ENCODE measurements around the gene MLLT3.
"Not testable (repeated sequence)": the region's sequence is repeated elsewhere in the genome, so short reads cannot be mapped to it uniquely, and the experiment has no call there.

MLLT3 gene

GRCh38 chr9:20593537-20593936 is 28.8 kb downstream of the MLLT3 start:
- no peak for DNase-seq

GRCh38 chr9:20593105-20593504 is 29.2 kb downstream of the MLLT3 start:
- no peak for DNase-seq

- DNase-seq, result no peak
These were observed 29.6 kb downstream of the MLLT3 start for GRCh38 chr9:20592673-20593072.

- DNase-seq, result no peak
These were observed 31.1 kb downstream of the MLLT3 start for GRCh38 chr9:20591223-20591622.

GRCh38 chr9:20584968-20585643 is 37.2 kb downstream of the MLLT3 start:
- no peak for DNase-seq

GRCh38 chr9:20583088-20583487 is 39.2 kb downstream of the MLLT3 start:
- DNase-seq, result not testable (repeated sequence)

- DNase-seq, result no peak
These were observed 40.1 kb downstream of the MLLT3 start for GRCh38 chr9:20582150-20582549.

GRCh38 chr9:20580673-20581072 is 41.6 kb downstream of the MLLT3 start:
- no peak for DNase-seq

GRCh38 chr9:20579524-20580314 is 42.6 kb downstream of the MLLT3 start:
- no peak for DNase-seq

- no peak for DNase-seq
These were observed 49.3 kb downstream of the MLLT3 start for GRCh38 chr9:20573023-20573422.

GRCh38 chr9:20570756-20571155 is 51.5 kb downstream of the MLLT3 start:
- DNase-seq, result no peak

- DNase-seq, result no peak
These were observed 52.2 kb downstream of the MLLT3 start for GRCh38 chr9:20570087-20570486.

GRCh38 chr9:20569525-20569924 is 52.8 kb downstream of the MLLT3 start:
- no peak for DNase-seq

GRCh38 chr9:20568400-20568799 is 53.9 kb downstream of the MLLT3 start:
- no peak for DNase-seq

GRCh38 chr9:20566401-20566800 is 55.9 kb downstream of the MLLT3 start:
- DNase-seq, result no peak

- no peak for DNase-seq
These were observed 57.6 kb downstream of the MLLT3 start for GRCh38 chr9:20564650-20565049.

- no peak for DNase-seq
These were observed 58.4 kb downstream of the MLLT3 start for GRCh38 chr9:20563917-20564316.

GRCh38 chr9:20562051-20562450 is 60.2 kb downstream of the MLLT3 start:
- DNase-seq, result no peak

GRCh38 chr9:20561531-20561930 is 60.8 kb downstream of the MLLT3 start:
- no peak for DNase-seq

- DNase-seq, result no peak
These were observed 62.9 kb downstream of the MLLT3 start for GRCh38 chr9:20559231-20559890.

- DNase-seq, result no peak
These were observed 63.7 kb downstream of the MLLT3 start for GRCh38 chr9:20558566-20559016.

GRCh38 chr9:20557890-20558565 is 64.3 kb downstream of the MLLT3 start:
- DNase-seq, result no peak

- no peak for DNase-seq
These were observed 65.0 kb downstream of the MLLT3 start for GRCh38 chr9:20557285-20557684.
